IMR-90 (cell line): ENCODE measurements around the gene GLG1. TPM values are rescaled to one million over a fixed set of nuclear protein-coding genes. Genes with fewer than 3 reads are reported as not detected.

Source experiments
- ATAC-seq: fragments of 200-7000 bp; cut with Tn5 transposase; 2 replicates; pipeline ENCODE4 v1.9.1; 2020; ENCODE audit warnings: low read depth, mild to moderate bottlenecking, moderate library complexity
- BruUV-seq: library from RNA; stranded (reverse); fragments of 400-500 nt; replicated peaks from 2 replicates; lab custom pipeline; 2021; lab: Mats Ljungman, UMichigan
- CTCF ChIA-PET: fragments of 300-600 bp; formaldehyde crosslinking; extraction: SDS; loops from one replicate; lab custom pipeline; 2021; ENCODE audit warnings: antibody characterized with exemption; lab: Yijun Ruan, JAX
- POLR2A ChIA-PET: fragments of 300-600 bp; sonication (Branson Sonifier 250); formaldehyde crosslinking; loops from one replicate; lab custom pipeline; 2022; ENCODE audit warnings: antibody characterized with exemption; ENCODE audit not compliant: unreplicated experiment; lab: Charles Lee
- DNase-seq: peaks from one replicate; pipeline ENCODE4 v3.0.0; 2013
- H2AFZ ChIP-seq: replicated peaks from 2 replicates; pipeline ENCODE3; 2013; ENCODE audit warnings: low read length, mild to moderate bottlenecking; ENCODE audit not compliant: poor library complexity
- H2AK5ac ChIP-seq: 2 replicates; pipeline ENCODE4 v1.6.1; 2013; ENCODE audit warnings: low read depth, low read length, inconsistent platforms
- H2AK9ac ChIP-seq: replicated peaks from 2 replicates; pipeline ENCODE3; 2013; ENCODE audit warnings: mild to moderate bottlenecking, low read depth, low read length, moderate library complexity; ENCODE audit not compliant: poor library complexity
- H2BK120ac ChIP-seq: 2 replicates; pipeline ENCODE4 v1.6.1; 2013; ENCODE audit warnings: low read depth, low read length, inconsistent platforms
- H2BK15ac ChIP-seq: 3 replicates; pipeline ENCODE4 v1.6.1; 2013; ENCODE audit warnings: low read depth, low read length, inconsistent platforms
- H2BK20ac ChIP-seq: 2 replicates; pipeline ENCODE4 v1.6.1; 2013; ENCODE audit warnings: low read depth, mild to moderate bottlenecking, inconsistent platforms, low read length, moderate library complexity
- H2BK5ac ChIP-seq: 2 replicates; pipeline ENCODE4 v1.6.1; 2013; ENCODE audit warnings: mild to moderate bottlenecking, low read depth, low read length, inconsistent platforms; ENCODE audit not compliant: poor library complexity, severe bottlenecking
- H3K14ac ChIP-seq: replicated peaks from 2 replicates; pipeline ENCODE4 v1.6.1; 2013; ENCODE audit warnings: low read depth, low read length, inconsistent platforms
- H3K18ac ChIP-seq: 2 replicates; pipeline ENCODE4 v1.6.1; 2013; ENCODE audit warnings: low read depth, low read length, control low read depth
- H3K23ac ChIP-seq: 2 replicates; pipeline ENCODE4 v1.6.1; 2013; ENCODE audit warnings: low read depth, low read length, inconsistent platforms
- H3K27ac ChIP-seq: 2 replicates; pipeline ENCODE4 v1.5.1; 2013; ENCODE audit warnings: mild to moderate bottlenecking, control low read depth, low read length; ENCODE audit not compliant: insufficient read depth
- H3K27me3 ChIP-seq: 2 replicates; pipeline ENCODE4 v1.6.1; 2013; ENCODE audit warnings: low read length; ENCODE audit not compliant: control insufficient read depth, insufficient read depth
- H3K36me3 ChIP-seq: 2 replicates; pipeline ENCODE4 v1.6.1; 2013; ENCODE audit warnings: low read length, mixed read lengths; ENCODE audit not compliant: control insufficient read depth, insufficient read depth
- H3K4ac ChIP-seq: 2 replicates; pipeline ENCODE4 v1.6.1; 2013; ENCODE audit warnings: low read depth, low read length, inconsistent platforms
- H3K4me1 ChIP-seq: 2 replicates; pipeline ENCODE4 v1.6.1; 2013; ENCODE audit warnings: low read length, mixed read lengths; ENCODE audit not compliant: control insufficient read depth, insufficient read depth
- H3K4me2 ChIP-seq: 2 replicates; pipeline ENCODE4 v1.6.1; 2013; ENCODE audit warnings: low read depth, mild to moderate bottlenecking, control low read depth, low read length, moderate library complexity
- H3K4me3 ChIP-seq: 2 replicates; pipeline ENCODE4 v1.5.1; 2013; ENCODE audit warnings: low read depth, mild to moderate bottlenecking, control low read depth, low read length, moderate library complexity; ENCODE audit not compliant: insufficient read depth
- H3K56ac ChIP-seq: 2 replicates; pipeline ENCODE4 v1.6.1; 2013; ENCODE audit warnings: low read length, inconsistent platforms; ENCODE audit not compliant: insufficient read depth; ENCODE audit errors: extremely low read depth
- H3K79me1 ChIP-seq, 2 experiments: 2 replicates each; pipeline ENCODE4 v1.6.1; 2013; ENCODE audit warnings: low read length in 2 of 2, inconsistent platforms in 1 of 2, low read depth in 1 of 2
- H3K9ac ChIP-seq: 2 replicates; pipeline ENCODE4 v1.6.1; 2013; ENCODE audit warnings: low read depth, low read length, control low read depth
- H3K9me1 ChIP-seq: 2 replicates; pipeline ENCODE4 v1.6.1; 2013; ENCODE audit warnings: low read length, inconsistent platforms; ENCODE audit not compliant: insufficient read depth
- H3K9me3 ChIP-seq: 2 replicates; pipeline ENCODE4 v1.6.1; 2013; ENCODE audit warnings: low read length; ENCODE audit not compliant: control insufficient read depth, insufficient read depth
- H4K20me1 ChIP-seq: 2 replicates; pipeline ENCODE4 v1.6.1; 2013; ENCODE audit warnings: low read length, inconsistent platforms; ENCODE audit not compliant: insufficient read depth
- H4K5ac ChIP-seq: 2 replicates; pipeline ENCODE4 v1.6.1; 2013; ENCODE audit warnings: mild to moderate bottlenecking, low read depth, low read length, control low read depth
- H4K8ac ChIP-seq, 2 experiments: 2 replicates each; pipeline ENCODE4 v1.6.1; 2013; ENCODE audit warnings: low read depth in 2 of 2, low read length in 2 of 2, control low read depth in 1 of 2, inconsistent platforms in 1 of 2
- H4K91ac ChIP-seq: 2 replicates; pipeline ENCODE4 v1.6.1; 2013; ENCODE audit warnings: low read depth, low read length, inconsistent platforms; ENCODE audit not compliant: insufficient read depth
- BHLHE40 ChIP-seq: fragments of 150-350 bp; IDR thresholded peaks from 2 replicates; pipeline ENCODE4 v1.6.1; 2016; ENCODE audit warnings: mild to moderate bottlenecking, low read depth, low read length
- CHD1 ChIP-seq: IDR thresholded peaks from 2 replicates; pipeline ENCODE4 v1.6.1; 2012; ENCODE audit warnings: low read depth, low read length, improper control_type of control experiment
- MAZ ChIP-seq: IDR thresholded peaks from 2 replicates; pipeline ENCODE4 v1.6.1; 2012; ENCODE audit warnings: low read depth, mild to moderate bottlenecking, low read length, improper control_type of control experiment, moderate library complexity, borderline replicate concordance
- RCOR1 ChIP-seq: IDR thresholded peaks from 2 replicates; pipeline ENCODE4 v1.6.1; 2012; ENCODE audit warnings: mild to moderate bottlenecking, low read length, improper control_type of control experiment; ENCODE audit not compliant: insufficient replicate concordance
- WGBS, 2 experiments: methylation state at CpG; one replicate each; pipeline versions ENCODE4 v1.1.5 to v1.1.7; 2013; ENCODE audit warnings: missing lambda C conversion rate in 2 of 2; ENCODE audit not compliant: insufficient read length in 1 of 2; ENCODE audit errors: extremely low coverage in 2 of 2; 5-methylcytosine and 5-hydroxymethylcytosine counted together
- dilution Hi-C: fragments of 300-500 bp; cut with HindIII; formaldehyde crosslinking; loops from one replicate; pipeline ENCODE4 v1.14.3; 2018; ENCODE audit warnings: low sequenced_read_pairs; ENCODE audit not compliant: unreplicated experiment
- in situ Hi-C: fragments of 300-500 bp; cut with MboI; formaldehyde crosslinking; loops from 3 replicates; pipeline ENCODE4 v1.14.3; 2019; ENCODE audit warnings: low sequenced_read_pairs, inconsistent platforms, mixed read lengths
- intact Hi-C: fragments of 100-400 bp; cut with micrococcal nuclease; formaldehyde crosslinking; loops from 2 replicates; pipeline ENCODE4 v1.10.0; 2022
- polyA plus RNA-seq, 3 experiments: library from polyadenylated mRNA; depleted of rRNA; stranded (reverse); fragments of >200 nt; gene quantifications; 2 replicates each; pipeline ENCODE4 v1.2.3, GENCODE V29; 2012; ENCODE audit warnings: low replicate concordance in 1 of 3
- total RNA-seq: library from RNA; depleted of rRNA; stranded (reverse); fragments of >200 nt; gene quantifications from 2 replicates; pipeline ENCODE4 v1.2.3, GENCODE V29; 2012

GLG1 gene
- total and polyA plus RNA-seq, 2 of the 4 experiments (the other 2 are of a cell fraction) = 91.0 to 107 TPM

DNA sequence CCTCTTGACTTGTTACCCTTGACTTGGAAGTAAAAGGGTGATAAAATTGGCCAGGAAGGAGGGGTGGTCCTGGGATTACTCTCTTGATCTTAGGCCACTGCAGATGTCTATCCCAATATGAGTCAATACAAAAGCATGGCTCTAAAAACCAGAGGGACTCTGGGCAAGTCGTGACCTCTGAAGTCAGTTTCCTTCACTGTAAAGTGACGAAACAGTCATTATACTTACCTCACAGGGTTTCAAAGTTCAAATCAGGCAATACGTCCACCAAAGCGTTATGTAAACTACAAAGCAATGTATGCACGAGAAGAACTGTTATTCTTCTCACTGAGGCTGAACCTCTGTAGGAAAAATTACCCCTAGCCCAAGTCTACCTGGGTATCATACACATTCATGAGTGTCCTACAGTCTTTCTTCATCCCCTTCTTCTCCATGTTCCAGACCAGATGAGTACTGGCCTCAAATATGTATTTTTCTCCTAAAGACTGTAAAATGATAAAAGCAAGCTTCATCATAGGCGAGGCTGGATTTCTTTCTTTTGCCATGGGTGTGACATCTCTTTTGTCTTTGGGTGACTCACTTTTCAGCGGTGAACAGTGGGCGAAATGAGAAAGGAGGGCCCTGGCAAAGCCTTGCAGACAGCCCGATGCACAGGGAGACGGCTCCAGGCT is 151.2 kb downstream of the GLG1 start:
- in situ Hi-C loops = no loop called here
- POLR2A ChIA-PET = no interaction called here
- DNase-seq = peak; percentile 33

More for the DNA sequence above, 151.2 kb downstream of the GLG1 start:
- Histone ChIP-seq H3K18ac (no peak overlapping the region), H4K8ac (no peak overlapping the region), H4K91ac (no peak overlapping the region), H3K4me3 (no peak overlapping the region), H4K20me1 (no peaks in the 10 kb centered on the region), H3K4ac (no peak overlapping the region), H3K4me2 (no peak overlapping the region), H2BK5ac (no peak overlapping the region), H2AFZ (no peak overlapping the region), H3K27me3 (no peaks in the 10 kb centered on the region), H3K27ac (no peak overlapping the region), H2BK120ac (no peak overlapping the region), H3K4me1 (no peaks in the 10 kb centered on the region), H3K9ac (no peak overlapping the region), H2BK20ac (no peak overlapping the region), H3K56ac (no peak overlapping the region), H3K23ac (no peak overlapping the region), H4K5ac (no peak overlapping the region), H3K9me3 (no peaks in the 10 kb centered on the region), H3K79me1 (peaks cover 4 to 25% of the 10 kb centered on the region in 2 experiments; a peak in 3 of 4 replicates), H3K36me3 (peaks cover 52% of the 10 kb centered on the region), H3K14ac (no peak overlapping the region), H3K9me1 (peaks cover 15% of the 10 kb centered on the region), H2AK5ac (no peak overlapping the region), H2BK15ac (no peak overlapping the region), H2AK9ac (no peak overlapping the region)
- CTCF ChIA-PET = interaction anchor here (0.6 kb wide), 1 partner anchor 98 kb away, joined by 6 read pairs; no protein-coding TSS in a partner anchor
- intact Hi-C loops (no loop called here), dilution Hi-C loops (no loop called here)
- 93% methylated on average over 3 of the region's 10 CpGs; no CpG with 5 or more reads in 1 of the 2 experiments for WGBS, 2 experiments
- no TSS peak for BruUV-seq
- TF ChIP-seq BHLHE40 (no peak), RCOR1 (no peak), MAZ (no peak), CHD1 (no peak)
- no peak for ATAC-seq
